Measurements from ENCODE around the gene RFLNA.

- TF ChIP-seq, protein P1, sequence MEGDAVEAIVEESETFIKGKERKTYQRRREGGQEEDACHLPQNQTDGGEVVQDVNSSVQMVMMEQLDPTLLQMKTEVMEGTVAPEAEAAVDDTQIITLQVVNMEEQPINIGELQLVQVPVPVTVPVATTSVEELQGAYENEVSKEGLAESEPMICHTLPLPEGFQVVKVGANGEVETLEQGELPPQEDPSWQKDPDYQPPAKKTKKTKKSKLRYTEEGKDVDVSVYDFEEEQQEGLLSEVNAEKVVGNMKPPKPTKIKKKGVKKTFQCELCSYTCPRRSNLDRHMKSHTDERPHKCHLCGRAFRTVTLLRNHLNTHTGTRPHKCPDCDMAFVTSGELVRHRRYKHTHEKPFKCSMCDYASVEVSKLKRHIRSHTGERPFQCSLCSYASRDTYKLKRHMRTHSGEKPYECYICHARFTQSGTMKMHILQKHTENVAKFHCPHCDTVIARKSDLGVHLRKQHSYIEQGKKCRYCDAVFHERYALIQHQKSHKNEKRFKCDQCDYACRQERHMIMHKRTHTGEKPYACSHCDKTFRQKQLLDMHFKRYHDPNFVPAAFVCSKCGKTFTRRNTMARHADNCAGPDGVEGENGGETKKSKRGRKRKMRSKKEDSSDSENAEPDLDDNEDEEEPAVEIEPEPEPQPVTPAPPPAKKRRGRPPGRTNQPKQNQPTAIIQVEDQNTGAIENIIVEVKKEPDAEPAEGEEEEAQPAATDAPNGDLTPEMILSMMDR (IDR thresholded peaks at IDR 0.05), result no peak
- TF ChIP-seq POLR2A (IDR thresholded peaks at IDR 0.05) (no peak), EP300 (IDR thresholded peaks at IDR 0.05) (peak in 1 of 2 donors; percentile 9)
Measured at GRCh38 chr12:124337622-124338021, 42.7 kb downstream of the RFLNA start.

Data from tibial nerve (tissue), 4 donors.